Pancreas (tissue), 10 donors: Measurements from ENCODE around the gene PCF11. TPM values are rescaled to one million over a fixed set of nuclear protein-coding genes. Genes with fewer than 3 reads are reported as not detected.
"Not testable (repeated sequence)": the region's sequence is repeated elsewhere in the genome, so short reads cannot be mapped to it uniquely, and the experiment has no call there.

Experiments
- ATAC-seq, 4 donors: fragments of 200-7000 bp; cut with Tn5 transposase; one replicate each; pipeline versions ENCODE4 v1.8.0 to v1.9.1; 2020; ENCODE audit warnings: mild to moderate bottlenecking in 4 of 4, moderate library complexity in 4 of 4
- DNase-seq, 6 donors: peaks; one replicate each; pipeline ENCODE4 v3.0.0-alpha.2; 2020
- FAIRE-seq: peaks from 2 replicates; lab custom pipeline; 2012; peaks lifted over from hg19 to GRCh38; lab: Jason Lieb, UNC
- H3K27ac ChIP-seq, 4 donors: fragments of 200-600 bp; sonication (generic); 1 replicate in 3 of 4; 2 replicates in 1 of 4; pipeline versions ENCODE4 v1.5.0 to v1.8.0; 2020
- H3K27me3 ChIP-seq, 4 donors: fragments of 200-600 bp; one replicate each; pipeline ENCODE4 v1.8.0; 2021
- H3K36me3 ChIP-seq, 3 donors: fragments of 200-600 bp; sonication (generic) in 1 of 3; one replicate each; pipeline versions ENCODE4 v1.5.0 to v1.8.0; 2020 to 2021
- H3K4me1 ChIP-seq, 3 donors: fragments of 200-600 bp; one replicate each; pipeline ENCODE4 v1.8.0; 2021
- H3K4me3 ChIP-seq, 4 donors: fragments of 200-600 bp; sonication (generic) in 2 of 4; one replicate each; pipeline versions ENCODE4 v1.5.0 to v1.8.0; 2020 to 2021
- H3K9me3 ChIP-seq, 4 donors: fragments of 200-600 bp; one replicate each; pipeline ENCODE4 v1.8.0; 2021
- WGBS, 2 donors: extraction: QIAGEN DNeasy Blood & Tissue Kit; methylation state at CpG; one replicate each; pipeline ENCODE4 v1.1.7; 2013; 5-methylcytosine and 5-hydroxymethylcytosine counted together
- intact Hi-C, 3 donors: fragments of 100-400 bp; cut with DNase I; formaldehyde crosslinking; loops; one replicate each; pipeline versions ENCODE4 v1.11.1 to v1.14.2; 2022
- polyA plus RNA-seq, 2 donors: library from polyadenylated mRNA; stranded (reverse); fragments of 200-250 nt; gene quantifications; one replicate each; pipeline ENCODE4 v1.2.3, GENCODE V29; 2013
- total RNA-seq, 6 donors: library from RNA; stranded (reverse); fragmentation: NEBNext Ultra II Directional in 4 of 6; extraction: Animal tissue kit (Norgen Biotek cat#: 25700) in 4 of 6; gene quantifications; one replicate each; pipeline versions ENCODE4 v1.2.1 to v1.2.4, GENCODE V29; 2021 to 2023
- TF ChIP-seq, protein P1 (sequence below), 4 donors: fragments of 200-600 bp; sonication (generic) in 3 of 4; IDR thresholded peaks; one replicate each; pipeline versions ENCODE4 v1.5.0 to v1.8.0; 2021; ENCODE audit warnings: antibody characterized with exemption in 4 of 4
- donor health status: healthy with polysubstance abuse.
- donor health status: DM: no; HTN: no; CAD: no; lungs with moderate emphysema.
- donor health status: DM: no; HTN: no; CAD: no.
- donor health status: control.
- donor health status: control.
- donor health status: Bipolar disorder and iron deficiency.
- donor health status: DM: yes; HTN: yes; CAD: no.
- donor health status: DM: no; HTN: no; CAD: no.
- donor health status: DM: no; HTN: no; CAD: no.
- donor health status: DM: yes; HTN: yes; CAD: no.

PCF11 gene
- total and polyA plus RNA-seq, 8 donors: 18.4 to 34.3 (median 25.6) TPM

DNA sequence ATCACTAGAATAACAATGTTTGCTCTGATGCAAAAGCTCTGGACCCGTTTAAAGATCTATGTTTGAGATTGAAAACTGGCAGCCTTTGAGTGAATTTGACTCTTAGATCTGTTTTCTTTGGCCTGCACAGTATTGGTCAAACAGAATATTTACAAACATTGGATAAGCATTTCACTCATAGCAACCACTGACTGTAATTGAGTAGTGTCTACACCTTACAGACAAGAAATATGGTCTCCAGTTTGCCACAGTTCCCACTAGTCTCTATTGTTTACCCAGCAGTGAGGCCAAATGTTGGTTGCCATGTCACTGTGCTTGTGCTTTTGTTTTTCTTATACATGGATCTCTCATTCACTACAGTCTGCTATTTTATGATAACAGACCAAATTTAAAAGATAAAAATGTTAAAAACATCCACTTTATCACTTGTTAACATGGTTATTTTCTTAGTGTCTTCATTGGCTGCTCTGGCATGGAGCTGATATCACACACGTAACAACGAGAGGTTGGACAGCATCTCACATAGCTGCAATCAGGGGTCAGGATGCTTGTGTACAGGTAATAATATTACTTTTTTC is 48.8 kb downstream of the PCF11 start:
- TF ChIP-seq, protein P1, sequence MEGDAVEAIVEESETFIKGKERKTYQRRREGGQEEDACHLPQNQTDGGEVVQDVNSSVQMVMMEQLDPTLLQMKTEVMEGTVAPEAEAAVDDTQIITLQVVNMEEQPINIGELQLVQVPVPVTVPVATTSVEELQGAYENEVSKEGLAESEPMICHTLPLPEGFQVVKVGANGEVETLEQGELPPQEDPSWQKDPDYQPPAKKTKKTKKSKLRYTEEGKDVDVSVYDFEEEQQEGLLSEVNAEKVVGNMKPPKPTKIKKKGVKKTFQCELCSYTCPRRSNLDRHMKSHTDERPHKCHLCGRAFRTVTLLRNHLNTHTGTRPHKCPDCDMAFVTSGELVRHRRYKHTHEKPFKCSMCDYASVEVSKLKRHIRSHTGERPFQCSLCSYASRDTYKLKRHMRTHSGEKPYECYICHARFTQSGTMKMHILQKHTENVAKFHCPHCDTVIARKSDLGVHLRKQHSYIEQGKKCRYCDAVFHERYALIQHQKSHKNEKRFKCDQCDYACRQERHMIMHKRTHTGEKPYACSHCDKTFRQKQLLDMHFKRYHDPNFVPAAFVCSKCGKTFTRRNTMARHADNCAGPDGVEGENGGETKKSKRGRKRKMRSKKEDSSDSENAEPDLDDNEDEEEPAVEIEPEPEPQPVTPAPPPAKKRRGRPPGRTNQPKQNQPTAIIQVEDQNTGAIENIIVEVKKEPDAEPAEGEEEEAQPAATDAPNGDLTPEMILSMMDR (IDR thresholded peaks at IDR 0.05): no peak
- ATAC-seq (no peak), FAIRE-seq (no peak), DNase-seq (no peak)
- intact Hi-C loops: no loop called here
- H3K36me3 ChIP-seq: peaks cover 0 to 7% (median 0%) of the 10 kb centered on the region in 3 donors
- H3K27ac ChIP-seq: no peak overlapping the region
- WGBS, 2 donors: 80 to 90% methylated on average over 3 of the region's 3 CpGs
- H3K4me3 ChIP-seq: no peak overlapping the region
- H3K27me3 ChIP-seq: no peaks in the 10 kb centered on the region
- H3K9me3 ChIP-seq: no peaks in the 10 kb centered on the region
- H3K4me1 ChIP-seq: no peaks in the 10 kb centered on the region

GRCh38 chr11:83206221-83206620 is 49.3 kb downstream of the PCF11 start:
- Histone ChIP-seq H3K27ac (no peak overlapping the region), H3K4me1 (no peaks in the 10 kb centered on the region), H3K27me3 (no peaks in the 10 kb centered on the region), H3K36me3 (peaks cover 0 to 11% (median 0%) of the 10 kb centered on the region in 3 donors), H3K9me3 (no peaks in the 10 kb centered on the region), H3K4me3 (no peak overlapping the region)
- WGBS, 2 donors: 83 to 86% methylated on average over 1 of the region's 1 CpG
- DNase-seq: no peak
- TF ChIP-seq, protein P1 (IDR thresholded peaks at IDR 0.05): no peak
- no peak for FAIRE-seq
- no peak for ATAC-seq
- intact Hi-C loops: no loop called here

DNA sequence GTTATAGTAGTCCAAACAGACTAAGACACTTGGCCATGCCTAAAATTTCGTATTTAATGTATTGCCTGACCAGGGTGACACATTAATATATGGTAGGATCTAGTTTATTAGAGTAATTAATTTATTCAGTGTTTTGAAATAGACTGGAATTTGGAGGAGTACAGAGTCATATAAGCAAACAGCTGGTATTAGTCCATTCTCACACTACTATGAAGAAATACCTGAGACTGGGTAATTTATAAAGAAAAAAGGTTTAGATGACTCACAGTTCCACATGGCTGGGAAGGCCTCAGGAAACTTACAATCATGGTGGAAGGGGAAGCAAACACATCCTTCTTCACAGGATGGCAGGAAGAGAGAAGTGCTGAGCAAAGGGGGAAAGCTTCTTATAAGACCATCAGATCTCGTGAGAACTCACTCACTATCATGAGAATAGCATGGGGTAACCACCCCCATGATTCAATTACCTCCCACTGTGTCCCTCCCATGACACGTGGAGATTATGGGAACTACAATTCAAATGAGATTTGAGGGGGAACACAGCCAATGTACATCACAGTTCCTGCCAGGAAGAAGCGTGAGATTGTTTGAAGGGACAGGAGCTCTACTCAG is 49.9 kb downstream of the PCF11 start:
- H3K36me3 ChIP-seq: peaks cover 0 to 15% (median 0%) of the 10 kb centered on the region in 3 donors
- H3K27me3 ChIP-seq, H3K27ac ChIP-seq, FAIRE-seq, intact Hi-C loops, DNase-seq, H3K4me1 ChIP-seq, ATAC-seq, H3K9me3 ChIP-seq, H3K4me3 ChIP-seq: not testable (repeated sequence)
- 67 to 72% methylated on average over 4 of the region's 4 CpGs for whole genome bisulfite sequencing, 2 donors

GRCh38 chr11:83219095-83219494 is 62.2 kb downstream of the PCF11 start:
- 58 to 62% methylated on average over 8 of the region's 8 CpGs for WGBS, 2 donors
- Histone ChIP-seq H3K9me3 (no peaks in the 10 kb centered on the region), H3K27me3 (no peaks in the 10 kb centered on the region), H3K4me3 (no peak overlapping the region), H3K27ac (no peak overlapping the region), H3K4me1 (no peaks in the 10 kb centered on the region), H3K36me3 (peaks cover 0 to 6% (median 0%) of the 10 kb centered on the region in 3 donors)
- FAIRE-seq: no peak
- ATAC-seq: no peak
- intact Hi-C loops: no loop called here
- TF ChIP-seq, protein P1 (IDR thresholded peaks at IDR 0.05): no peak
- peak in 1 of 6 donors; percentile 13 for DNase-seq

- FAIRE-seq (no peak), ATAC-seq (no peak), DNase-seq (no peak)
- Histone ChIP-seq H3K4me3 (no peak overlapping the region), H3K27me3 (no peaks in the 10 kb centered on the region), H3K9me3 (no peaks in the 10 kb centered on the region), H3K4me1 (no peaks in the 10 kb centered on the region), H3K36me3 (no peaks in the 10 kb centered on the region), H3K27ac (no peak overlapping the region)
- TF ChIP-seq, protein P1 (IDR thresholded peaks at IDR 0.05): no peak
- intact Hi-C loops: no loop called here
- WGBS, 2 donors: 80 to 88% methylated on average over 10 of the region's 10 CpGs
Measured at GRCh38 chr11:83220260-83220659, 63.3 kb downstream of the PCF11 start.
